Endodermal cell (in vitro differentiated cells): ENCODE data around the gene VPS13D. TPM values are rescaled to one million over a fixed set of nuclear protein-coding genes. Genes with fewer than 3 reads are reported as not detected.

ENCODE experiments used
- DNase-seq: peaks from one replicate; pipeline ENCODE4 v3.0.0-alpha.2; 2017
- H3K27ac ChIP-seq: 2 replicates; pipeline ENCODE4 v1.5.1; 2013; ENCODE audit warnings: mild to moderate bottlenecking, low read depth, low read length, moderate library complexity
- H3K27me3 ChIP-seq: 2 replicates; pipeline ENCODE4 v1.6.1; 2013; ENCODE audit warnings: mild to moderate bottlenecking, low read length, moderate library complexity; ENCODE audit not compliant: insufficient read depth, control insufficient read depth, poor library complexity, severe bottlenecking
- H3K36me3 ChIP-seq: 2 replicates; pipeline ENCODE4 v1.7.0; 2013; ENCODE audit warnings: mild to moderate bottlenecking, low read length, moderate library complexity; ENCODE audit not compliant: control insufficient read depth, insufficient read depth
- H3K4me1 ChIP-seq: one replicate; pipeline ENCODE4 v1.7.0; 2013; ENCODE audit warnings: low read length; ENCODE audit not compliant: control insufficient read depth, insufficient read depth
- H3K4me3 ChIP-seq: 2 replicates; pipeline ENCODE4 v1.5.1; 2013; ENCODE audit warnings: mild to moderate bottlenecking, low read length, moderate library complexity
- H3K9ac ChIP-seq: 2 replicates; pipeline ENCODE4 v1.6.1; 2013; ENCODE audit warnings: mild to moderate bottlenecking, low read length, moderate library complexity; ENCODE audit not compliant: poor library complexity, severe bottlenecking; ENCODE audit errors: extremely low read depth
- H3K9me3 ChIP-seq: 2 replicates; pipeline ENCODE4 v1.6.1; 2013; ENCODE audit warnings: mild to moderate bottlenecking, low read length, moderate library complexity; ENCODE audit not compliant: control insufficient read depth
- H3K27ac Mint-ChIP-seq: 2 replicates; pipeline ENCODE4 v1.8.0; 2020; ENCODE audit warnings: mixed read lengths
- H3K27me3 Mint-ChIP-seq: 2 replicates; pipeline ENCODE4 v1.8.0; 2021; ENCODE audit warnings: mild to moderate bottlenecking, mixed read lengths; ENCODE audit not compliant: insufficient read depth
- H3K36me3 Mint-ChIP-seq: 2 replicates; pipeline ENCODE4 v1.8.0; 2020; ENCODE audit warnings: low read depth, mixed read lengths
- H3K4me1 Mint-ChIP-seq: 2 replicates; pipeline ENCODE4 v1.8.0; 2020; ENCODE audit warnings: mixed read lengths
- H3K4me3 Mint-ChIP-seq: 2 replicates; pipeline ENCODE4 v1.8.0; 2020; ENCODE audit warnings: mild to moderate bottlenecking, moderate library complexity, mixed read lengths
- H3K9me3 Mint-ChIP-seq: 2 replicates; pipeline ENCODE4 v1.8.0; 2020; ENCODE audit warnings: mild to moderate bottlenecking, mixed read lengths
- WGBS, 2 experiments: methylation state at CpG; one replicate each; pipeline versions ENCODE4 v1.1.5 to v1.1.7; 2013; ENCODE audit warnings: missing lambda C conversion rate in 2 of 2, mixed read lengths in 1 of 2; ENCODE audit not compliant: insufficient coverage in 1 of 2, insufficient read length in 1 of 2; 5-methylcytosine and 5-hydroxymethylcytosine counted together
- total RNA-seq, 2 donors: library from RNA; stranded (reverse); fragmentation: NEBNext Ultra II Directional in 1 of 2; extraction: Animal tissue kit (Norgen Biotek cat#: 25700) in 1 of 2; gene quantifications; 2 replicates in 1 of 2; 3 replicates in 1 of 2; pipeline ENCODE4 v1.2.1, GENCODE V29; 2021
- TF ChIP-seq, protein P1 (sequence below): fragments of 200-600 bp; sonication (generic); conservative IDR thresholded peaks from 2 replicates; pipeline ENCODE4 v1.5.0; 2021; ENCODE audit warnings: antibody characterized with exemption, mild to moderate bottlenecking

The VPS13D gene
- total RNA-seq, 2 donors from 2014 or later: 32.5 to 36.7 TPM

DNA sequence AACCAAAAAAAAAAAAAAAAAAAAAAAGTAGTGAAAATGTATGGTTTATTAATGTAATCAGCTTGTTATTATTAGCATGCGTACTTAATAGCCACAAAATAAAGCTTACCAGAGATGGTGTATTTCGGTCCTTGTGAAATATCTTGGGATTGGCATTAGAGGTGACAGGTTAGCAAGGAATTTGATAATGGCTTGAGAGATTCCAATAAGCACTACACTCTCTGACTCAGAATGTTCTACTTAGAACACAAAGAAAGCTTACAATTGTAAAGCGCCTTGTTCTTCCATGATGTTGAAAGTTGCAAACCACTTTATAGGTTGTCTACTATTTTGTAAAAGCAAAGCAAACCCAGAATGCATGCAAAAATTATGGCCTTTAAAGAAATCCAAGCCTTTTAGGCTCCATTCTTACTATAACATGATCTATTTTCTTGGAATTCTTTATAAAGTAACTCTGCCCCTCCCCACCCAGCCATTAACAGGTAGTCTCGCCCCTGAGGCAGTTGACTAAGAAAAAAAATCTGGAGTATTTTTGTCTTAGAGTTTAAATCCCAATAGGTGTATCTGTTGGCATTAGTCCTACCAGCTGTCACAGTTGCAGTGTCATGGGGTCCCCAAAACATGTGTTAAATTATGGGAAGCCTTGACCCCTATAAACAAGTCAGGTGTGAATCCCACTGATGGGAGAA, 259.0 kb downstream of the VPS13D start:
- peaks cover 36% of the 10 kb centered on the region for H3K36me3 Mint-ChIP-seq
- TF ChIP-seq, protein P1, sequence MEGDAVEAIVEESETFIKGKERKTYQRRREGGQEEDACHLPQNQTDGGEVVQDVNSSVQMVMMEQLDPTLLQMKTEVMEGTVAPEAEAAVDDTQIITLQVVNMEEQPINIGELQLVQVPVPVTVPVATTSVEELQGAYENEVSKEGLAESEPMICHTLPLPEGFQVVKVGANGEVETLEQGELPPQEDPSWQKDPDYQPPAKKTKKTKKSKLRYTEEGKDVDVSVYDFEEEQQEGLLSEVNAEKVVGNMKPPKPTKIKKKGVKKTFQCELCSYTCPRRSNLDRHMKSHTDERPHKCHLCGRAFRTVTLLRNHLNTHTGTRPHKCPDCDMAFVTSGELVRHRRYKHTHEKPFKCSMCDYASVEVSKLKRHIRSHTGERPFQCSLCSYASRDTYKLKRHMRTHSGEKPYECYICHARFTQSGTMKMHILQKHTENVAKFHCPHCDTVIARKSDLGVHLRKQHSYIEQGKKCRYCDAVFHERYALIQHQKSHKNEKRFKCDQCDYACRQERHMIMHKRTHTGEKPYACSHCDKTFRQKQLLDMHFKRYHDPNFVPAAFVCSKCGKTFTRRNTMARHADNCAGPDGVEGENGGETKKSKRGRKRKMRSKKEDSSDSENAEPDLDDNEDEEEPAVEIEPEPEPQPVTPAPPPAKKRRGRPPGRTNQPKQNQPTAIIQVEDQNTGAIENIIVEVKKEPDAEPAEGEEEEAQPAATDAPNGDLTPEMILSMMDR: no peak

DNA sequence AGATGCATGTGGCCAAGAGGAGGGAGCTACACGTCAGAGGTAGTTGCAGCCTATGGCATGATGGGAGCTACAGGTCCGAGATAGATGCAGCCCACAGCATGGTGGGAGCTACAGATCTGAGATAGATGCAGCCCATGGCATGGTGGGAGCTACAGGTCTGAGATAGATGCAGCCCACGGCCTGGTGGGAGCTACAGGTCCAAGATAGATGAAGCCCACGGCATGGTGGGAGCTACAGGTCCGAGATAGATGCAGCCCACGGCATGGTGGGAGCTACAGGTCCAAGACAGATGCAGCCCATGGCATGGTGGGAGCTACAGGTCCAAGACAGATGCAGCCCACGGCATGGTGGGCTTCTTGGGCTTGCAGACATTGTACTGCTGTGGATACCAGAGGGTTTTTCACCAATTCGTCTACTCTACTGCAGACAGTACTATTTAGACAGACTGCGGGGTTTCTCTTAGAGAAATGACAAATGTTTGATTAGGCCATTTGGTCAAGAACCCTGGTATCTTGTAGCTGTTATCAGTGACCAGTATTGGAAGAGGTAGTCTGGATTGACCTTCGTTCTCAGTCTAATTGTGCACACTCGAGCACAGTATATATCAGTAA, 260.8 kb downstream of the VPS13D start:
- Histone ChIP-seq H3K36me3 (peaks cover 14% of the 10 kb centered on the region), H3K4me1 (no peaks in the 10 kb centered on the region), H3K27me3 (no peaks in the 10 kb centered on the region), H3K9me3 (peaks cover 27% of the 10 kb centered on the region), H3K4me3 (no peak overlapping the region), H3K27ac (no peak overlapping the region), H3K9ac (no peak overlapping the region)
- Mint-ChIP-seq H3K27me3 (no peaks in the 10 kb centered on the region), H3K4me1 (peaks cover 22% of the 10 kb centered on the region), H3K4me3 (no peak overlapping the region), H3K27ac (no peak overlapping the region), H3K36me3 (peaks cover 33% of the 10 kb centered on the region), H3K9me3 (peaks cover 22% of the 10 kb centered on the region)
- no peak for DNase-seq
- TF ChIP-seq, protein P1: no peak
- WGBS, 2 experiments: 95 to 96% methylated on average over 9 to 11 of the region's 11 CpGs

More for the DNA sequence above, 259.0 kb downstream of the VPS13D start:
- WGBS, 2 experiments: 97 to 100% methylated on average over 1 to 4 of the region's 4 CpGs
- no peak overlapping the region for H3K4me3 Mint-ChIP-seq
- DNase-seq: no peak
- H3K27me3 ChIP-seq: no peaks in the 10 kb centered on the region
- no peaks in the 10 kb centered on the region for H3K4me1 ChIP-seq
- peaks cover 13% of the 10 kb centered on the region for H3K4me1 Mint-ChIP-seq
- peaks cover 27% of the 10 kb centered on the region for H3K9me3 ChIP-seq
- no peak overlapping the region for H3K9ac ChIP-seq
- H3K27ac Mint-ChIP-seq: no peak overlapping the region
- H3K27ac ChIP-seq: no peak overlapping the region
- H3K36me3 ChIP-seq: peaks cover 14% of the 10 kb centered on the region
- H3K27me3 Mint-ChIP-seq: no peaks in the 10 kb centered on the region
- H3K4me3 ChIP-seq: no peak overlapping the region
- H3K9me3 Mint-ChIP-seq: peaks cover 22% of the 10 kb centered on the region

DNA sequence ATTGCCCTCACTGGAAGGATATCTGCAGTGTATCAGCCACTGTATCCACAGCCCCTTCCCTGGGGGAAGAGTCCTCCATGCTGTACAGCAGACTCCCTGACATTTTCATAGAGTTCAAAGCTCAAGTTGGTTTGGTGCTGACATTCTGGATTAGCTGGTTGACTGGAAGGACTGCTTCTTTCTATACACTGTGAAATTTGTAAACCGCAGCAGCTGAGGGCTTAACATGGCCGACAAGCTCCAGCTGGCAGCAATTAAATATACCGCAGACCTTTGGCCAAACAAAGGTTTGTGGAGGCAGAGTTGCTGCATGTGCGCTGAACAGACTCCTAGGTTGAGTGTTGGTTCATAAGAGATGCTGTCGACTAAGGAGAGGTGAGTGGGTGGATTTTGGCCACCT, 261.8 kb downstream of the VPS13D start:
- no peak for DNase-seq
- Histone ChIP-seq H3K36me3 (peaks cover 14% of the 10 kb centered on the region), H3K9ac (no peak overlapping the region), H3K4me3 (no peak overlapping the region), H3K4me1 (no peaks in the 10 kb centered on the region), H3K9me3 (peaks cover 27% of the 10 kb centered on the region), H3K27me3 (no peaks in the 10 kb centered on the region), H3K27ac (no peak overlapping the region)
- H3K36me3 Mint-ChIP-seq: peaks cover 30% of the 10 kb centered on the region
- H3K27me3 Mint-ChIP-seq: no peaks in the 10 kb centered on the region
- H3K9me3 Mint-ChIP-seq: peaks cover 22% of the 10 kb centered on the region
- H3K4me3 Mint-ChIP-seq: no peak overlapping the region
- TF ChIP-seq, protein P1: no peak
- WGBS, 2 experiments: 93 to 97% methylated on average over 5 of the region's 5 CpGs
- no peak overlapping the region for H3K27ac Mint-ChIP-seq
- peaks cover 21% of the 10 kb centered on the region for H3K4me1 Mint-ChIP-seq
